Skin epidermis (tissue), 12 donors: ENCODE results near the gene SLC35E2B.
"Not testable (repeated sequence)": the region's sequence is repeated elsewhere in the genome, so short reads cannot be mapped to it uniquely, and the experiment has no call there.

Source experiments
- H3K27ac ChIP-seq, 21 experiments: fragments of 200-600 bp; sonication (generic) in 11 of 21; one replicate each; pipeline ENCODE4 v1.5.0; 2020; ENCODE audit warnings: mild to moderate bottlenecking in 3 of 21, inconsistent platforms in 2 of 21, moderate library complexity in 2 of 21
- H3K4me3 ChIP-seq, 7 experiments: fragments of 200-600 bp; sonication (generic) in 2 of 7; one replicate each; pipeline ENCODE4 v1.5.0; 2020; ENCODE audit warnings: inconsistent platforms in 2 of 7, mild to moderate bottlenecking in 2 of 7, moderate library complexity in 1 of 7

SLC35E2B gene

DNA sequence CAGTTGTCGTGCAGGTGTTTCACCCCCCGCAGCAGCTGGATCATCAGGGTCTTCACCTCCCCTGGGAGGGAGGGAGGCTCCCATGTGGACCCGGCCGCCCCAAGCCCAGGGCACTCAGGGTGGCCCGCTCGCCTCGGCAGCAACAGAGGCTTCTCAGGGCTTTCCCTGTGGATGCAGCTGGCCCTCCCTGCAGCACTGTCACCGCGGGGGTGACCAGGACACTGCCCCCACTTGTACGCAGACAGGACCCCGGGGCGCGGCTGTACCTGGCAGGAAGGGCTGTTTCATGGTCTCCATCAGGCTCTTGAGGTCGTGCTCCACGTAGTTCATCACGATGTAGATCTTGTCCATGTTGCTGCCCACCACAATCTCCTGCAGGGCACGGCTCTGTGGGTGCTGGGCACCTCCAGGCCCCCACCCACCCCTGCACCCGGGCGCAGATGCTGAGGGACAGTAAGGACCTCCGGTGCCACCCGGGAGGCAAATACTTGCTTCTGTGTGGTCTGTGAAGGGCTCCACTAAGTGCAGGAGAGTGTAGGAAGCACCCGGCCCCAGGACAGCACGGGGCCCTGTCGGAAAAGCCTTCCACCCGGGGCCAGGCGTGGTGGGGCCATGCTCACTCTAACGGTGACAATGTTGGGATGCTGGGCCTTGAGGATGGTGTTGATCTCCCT, 11.8 kb upstream of the SLC35E2B start:
- not testable (repeated sequence) for H3K4me3 ChIP-seq, H3K27ac ChIP-seq

DNA sequence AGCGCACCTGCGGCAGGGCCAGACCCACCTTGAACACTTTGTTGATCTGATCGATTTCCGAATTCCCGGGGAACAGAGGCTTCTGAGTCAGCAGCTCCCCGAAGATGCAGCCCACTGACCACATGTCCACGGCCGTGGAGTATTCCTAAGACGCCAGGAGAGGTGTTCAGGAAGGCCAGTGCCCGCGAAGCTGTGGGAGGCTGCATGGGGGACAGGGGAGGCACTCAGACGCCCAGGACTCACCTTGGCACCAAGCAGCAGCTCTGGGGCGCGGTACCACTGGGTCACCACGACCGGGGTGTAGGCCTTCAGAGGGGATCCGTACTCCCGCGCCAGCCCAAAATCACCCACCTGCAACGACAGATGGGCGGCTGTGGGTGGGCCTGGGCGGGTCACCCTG, 11.2 kb upstream of the SLC35E2B start:
- H3K27ac ChIP-seq, result no peak overlapping the region
- no peak overlapping the region for H3K4me3 ChIP-seq

- not testable (repeated sequence) for H3K27ac ChIP-seq, H3K4me3 ChIP-seq
These were observed 9.9 kb upstream of the SLC35E2B start for GRCh38 chr1:1702506-1702905.

GRCh38 chr1:1700557-1700956, 8.0 kb upstream of the SLC35E2B start:
- H3K4me3 ChIP-seq, H3K27ac ChIP-seq: not testable (repeated sequence)

GRCh38 chr1:1700067-1700466, 7.5 kb upstream of the SLC35E2B start:
- H3K4me3 ChIP-seq, H3K27ac ChIP-seq: not testable (repeated sequence)

- not testable (repeated sequence) for H3K27ac ChIP-seq, H3K4me3 ChIP-seq
These were observed 6.5 kb upstream of the SLC35E2B start for GRCh38 chr1:1699061-1699460.

DNA sequence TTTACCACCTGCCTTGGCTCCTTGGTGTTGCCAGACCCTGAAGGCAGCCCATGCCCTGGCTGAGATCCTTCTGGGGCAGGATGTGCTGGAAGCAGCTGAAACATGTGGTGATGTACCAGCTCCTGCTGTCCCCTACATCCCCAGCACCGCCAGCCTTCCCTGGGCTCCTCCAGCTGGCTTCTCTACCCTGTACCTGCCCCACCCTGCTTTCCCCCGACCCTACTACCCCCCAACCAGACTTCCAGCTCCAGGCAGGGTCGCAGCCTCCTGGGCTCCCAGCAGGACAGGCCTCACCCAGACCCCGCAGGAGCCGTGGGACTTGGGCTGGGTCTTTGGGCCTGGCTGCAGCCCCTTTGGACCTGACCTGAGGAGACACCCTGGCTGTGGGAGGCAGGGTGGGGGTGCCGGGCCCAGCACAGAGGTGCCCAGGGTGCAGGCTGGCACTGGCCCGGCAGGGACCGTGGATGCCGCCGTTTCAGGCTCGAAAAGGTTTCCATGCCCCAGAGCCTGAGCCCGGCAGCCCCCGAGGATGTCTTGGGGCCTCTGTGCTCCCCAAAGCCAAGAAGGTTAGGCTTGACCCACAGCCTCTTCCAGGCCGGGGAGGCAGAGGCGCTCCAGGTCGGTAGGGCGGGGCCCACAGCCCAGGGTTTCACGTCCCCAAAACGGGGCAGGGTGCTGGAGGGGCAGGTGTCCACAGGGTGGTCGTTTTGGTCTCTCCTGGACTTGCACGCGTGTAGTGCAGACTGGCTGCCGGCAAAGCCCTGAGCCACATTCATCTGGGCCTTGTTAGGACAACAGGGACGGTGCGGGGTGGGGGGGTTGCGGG, 5.0 kb upstream of the SLC35E2B start:
- not testable (repeated sequence) for H3K4me3 ChIP-seq, H3K27ac ChIP-seq

- H3K4me3 ChIP-seq, H3K27ac ChIP-seq: not testable (repeated sequence)
These were observed 4.1 kb upstream of the SLC35E2B start for GRCh38 chr1:1696431-1697357.

DNA sequence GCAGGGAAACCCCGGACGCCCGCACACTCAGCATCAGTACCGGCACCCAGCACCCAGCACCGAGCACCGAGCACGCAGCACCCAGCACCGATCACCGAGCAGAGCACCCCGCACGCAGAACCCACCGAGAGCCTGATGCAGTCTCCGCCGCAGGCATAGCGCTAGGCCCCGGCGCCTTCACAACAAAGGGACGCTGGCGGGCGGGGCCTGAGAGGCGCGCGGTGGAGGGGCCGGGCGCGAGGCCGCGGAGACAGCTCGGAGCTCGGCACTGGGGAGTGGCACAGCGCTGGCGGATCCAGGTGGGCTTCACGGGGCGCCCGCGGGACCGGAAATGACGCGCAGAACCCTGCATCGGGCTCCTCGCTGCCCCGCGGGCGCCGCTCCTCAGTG, 276 bp downstream of the SLC35E2B start:
- peak overlapping the region; percentile 77 to 98 (median 95) for H3K27ac ChIP-seq

DNA sequence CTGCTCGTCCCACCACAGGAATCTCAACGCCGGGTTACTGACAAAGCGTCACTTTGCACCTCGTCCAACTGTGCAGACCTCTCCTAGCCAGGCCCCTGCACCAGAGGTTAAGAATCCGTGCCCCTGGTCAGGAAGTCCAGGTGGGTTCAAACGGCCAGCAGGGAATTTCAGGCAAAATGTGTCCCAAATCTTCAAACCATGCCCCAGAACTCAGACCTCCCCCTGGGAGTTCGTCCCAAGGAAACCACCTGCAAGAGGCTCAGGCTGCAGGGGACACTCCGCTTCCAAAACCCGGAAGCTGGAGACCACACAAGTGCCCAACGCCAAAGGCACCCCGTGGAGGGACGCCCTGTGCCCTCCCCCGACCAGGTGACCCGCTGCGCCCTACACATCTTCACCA, 1.2 kb downstream of the SLC35E2B start:
- not testable (repeated sequence) for H3K27ac ChIP-seq
- peak overlapping the region in 1 of 7 experiments; percentile 25 for H3K4me3 ChIP-seq

More for the DNA sequence above, 276 bp downstream of the SLC35E2B start:
- H3K4me3 ChIP-seq, result peak overlapping the region; percentile 50 to 87 (median 60)

- not testable (repeated sequence) for H3K4me3 ChIP-seq, H3K27ac ChIP-seq
These were observed 3.1 kb downstream of the SLC35E2B start for GRCh38 chr1:1689526-1689925.

- H3K4me3 ChIP-seq, result no peak overlapping the region
- no peak overlapping the region for H3K27ac ChIP-seq
These were observed 4.7 kb downstream of the SLC35E2B start for GRCh38 chr1:1687846-1688245.

DNA sequence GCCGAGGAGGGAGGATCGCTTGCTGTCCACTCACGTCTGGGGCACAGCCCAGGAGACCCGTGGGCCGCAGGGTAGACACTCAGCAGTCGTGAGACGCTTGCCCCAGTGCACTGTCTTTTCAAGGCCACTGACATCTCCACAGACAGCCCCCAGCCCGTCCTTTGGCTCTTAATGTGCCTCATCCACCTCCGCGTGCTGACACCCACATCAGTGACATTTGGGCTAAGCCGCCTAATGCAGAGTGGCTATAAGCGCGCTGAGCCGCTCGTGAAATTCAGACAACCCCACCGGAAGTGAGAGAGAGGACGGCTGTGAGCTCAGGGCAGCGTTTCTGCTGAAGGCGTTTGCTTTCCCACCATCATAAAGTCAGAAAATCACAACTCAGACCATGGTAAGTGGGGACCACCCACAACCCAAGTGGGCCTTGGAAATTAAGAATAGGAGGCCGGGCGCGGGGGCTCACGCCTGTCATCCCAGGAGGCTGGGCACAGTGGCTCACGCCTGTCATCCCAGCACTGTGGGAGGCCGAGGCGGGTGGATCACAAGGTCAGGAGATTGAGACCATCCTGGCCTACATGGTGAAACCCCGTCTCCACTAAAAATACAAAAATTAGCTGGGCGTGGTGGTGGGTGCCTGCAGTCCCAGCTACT, 8.4 kb downstream of the SLC35E2B start:
- Histone ChIP-seq H3K27ac (peak overlapping the region in 2 of 21 experiments; percentile 4 to 57), H3K4me3 (no peak overlapping the region)

GRCh38 chr1:1683104-1683905, 9.3 kb downstream of the SLC35E2B start:
- H3K27ac ChIP-seq, result peak overlapping the region in 2 of 21 experiments; percentile 4 to 57

DNA sequence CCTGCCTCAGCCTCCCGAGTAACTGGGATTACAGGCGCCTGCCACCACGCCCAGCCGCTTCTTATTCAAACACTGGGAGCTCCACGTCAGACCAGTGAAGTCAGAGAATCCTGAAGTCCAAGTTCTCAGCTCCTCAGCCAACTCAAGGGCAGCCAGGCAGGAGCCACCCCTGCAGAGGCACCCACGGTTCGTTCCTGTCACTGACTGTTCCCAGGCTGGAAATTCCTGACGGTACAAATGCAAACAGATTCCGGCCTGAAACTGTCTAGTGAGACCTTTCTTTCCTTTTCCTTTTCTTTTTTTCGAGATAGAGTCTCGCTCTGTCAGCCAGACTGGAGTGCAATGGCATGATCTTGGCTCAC, 11.7 kb downstream of the SLC35E2B start:
- Histone ChIP-seq H3K4me3 (no peak overlapping the region), H3K27ac (no peak overlapping the region)

More at GRCh38 chr1:1683104-1683905, 9.3 kb downstream of the SLC35E2B start:
- H3K4me3 ChIP-seq, result no peak overlapping the region

DNA sequence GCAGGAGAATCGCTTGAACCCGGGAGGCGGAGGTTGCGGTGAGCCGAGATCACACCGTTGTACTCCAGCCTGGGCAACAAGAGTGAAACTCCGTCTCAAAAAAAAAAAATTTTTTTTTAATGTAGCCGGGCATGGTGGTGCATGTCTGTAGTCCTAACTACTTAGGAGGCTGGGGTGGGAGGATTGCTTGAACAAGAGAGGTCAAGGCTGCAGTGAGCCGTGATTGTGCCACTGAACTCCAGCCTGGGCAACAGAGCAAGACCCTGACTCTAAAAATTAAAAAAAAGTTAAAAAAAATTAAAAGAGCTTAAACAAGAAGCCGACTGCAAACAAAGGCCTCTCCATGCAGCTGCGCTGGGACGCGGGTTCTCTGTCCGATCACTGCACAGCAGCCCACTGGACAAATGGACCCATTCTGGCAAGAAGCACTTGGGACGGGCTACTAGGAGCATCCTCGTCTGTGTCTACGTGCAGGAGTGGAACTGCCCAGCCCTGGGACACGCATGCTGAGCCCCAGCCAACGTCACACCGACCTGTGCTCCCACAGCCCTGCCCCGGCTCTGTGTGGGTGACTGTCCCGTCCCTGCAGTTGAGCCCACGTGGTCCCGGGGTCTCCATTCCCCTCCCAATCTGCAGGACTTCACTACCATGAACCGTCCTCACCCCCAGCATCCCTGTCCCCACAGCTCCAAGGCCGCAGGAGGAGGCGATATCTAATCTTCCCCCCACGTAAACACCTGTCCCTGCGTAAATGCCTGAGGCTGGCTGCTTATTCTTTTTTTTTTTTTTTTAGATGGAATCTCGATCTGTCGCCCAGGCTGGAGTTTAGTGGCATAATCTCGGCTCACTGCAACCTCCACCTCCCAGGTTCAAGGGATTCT, 12.3 kb downstream of the SLC35E2B start:
- Histone ChIP-seq H3K27ac (no peak overlapping the region), H3K4me3 (no peak overlapping the region)

GRCh38 chr1:1678581-1679380, 13.8 kb downstream of the SLC35E2B start:
- peak overlapping the region in 14 of 21 experiments; percentile 6 to 77 (median 62) for H3K27ac ChIP-seq
- H3K4me3 ChIP-seq, result no peak overlapping the region
